IPS-15b (cell line): Measurements from ENCODE around the gene FARSA.
"Not testable (repeated sequence)": the region's sequence is repeated elsewhere in the genome, so short reads cannot be mapped to it uniquely, and the experiment has no call there.

Source experiments
- H3K27me3 ChIP-seq: one replicate; pipeline ENCODE4 v1.6.1; 2013; ENCODE audit warnings: low read length; ENCODE audit not compliant: control insufficient read depth, insufficient read depth
- H3K36me3 ChIP-seq: one replicate; pipeline ENCODE4 v1.6.1; 2013; ENCODE audit warnings: low read length; ENCODE audit not compliant: control insufficient read depth, insufficient read depth
- H3K4me1 ChIP-seq: one replicate; pipeline ENCODE4 v1.6.1; 2013; ENCODE audit warnings: mild to moderate bottlenecking, low read length; ENCODE audit not compliant: control insufficient read depth, insufficient read depth
- H3K4me3 ChIP-seq: one replicate; pipeline ENCODE4 v1.5.1; 2013; ENCODE audit warnings: low read depth, low read length
- H3K9ac ChIP-seq: one replicate; pipeline ENCODE4 v1.6.1; 2013; ENCODE audit warnings: low read depth, mild to moderate bottlenecking, low read length
- H3K9me3 ChIP-seq: one replicate; pipeline ENCODE4 v1.6.1; 2013; ENCODE audit warnings: mild to moderate bottlenecking, low read length; ENCODE audit not compliant: control insufficient read depth, insufficient read depth

The FARSA gene

DNA sequence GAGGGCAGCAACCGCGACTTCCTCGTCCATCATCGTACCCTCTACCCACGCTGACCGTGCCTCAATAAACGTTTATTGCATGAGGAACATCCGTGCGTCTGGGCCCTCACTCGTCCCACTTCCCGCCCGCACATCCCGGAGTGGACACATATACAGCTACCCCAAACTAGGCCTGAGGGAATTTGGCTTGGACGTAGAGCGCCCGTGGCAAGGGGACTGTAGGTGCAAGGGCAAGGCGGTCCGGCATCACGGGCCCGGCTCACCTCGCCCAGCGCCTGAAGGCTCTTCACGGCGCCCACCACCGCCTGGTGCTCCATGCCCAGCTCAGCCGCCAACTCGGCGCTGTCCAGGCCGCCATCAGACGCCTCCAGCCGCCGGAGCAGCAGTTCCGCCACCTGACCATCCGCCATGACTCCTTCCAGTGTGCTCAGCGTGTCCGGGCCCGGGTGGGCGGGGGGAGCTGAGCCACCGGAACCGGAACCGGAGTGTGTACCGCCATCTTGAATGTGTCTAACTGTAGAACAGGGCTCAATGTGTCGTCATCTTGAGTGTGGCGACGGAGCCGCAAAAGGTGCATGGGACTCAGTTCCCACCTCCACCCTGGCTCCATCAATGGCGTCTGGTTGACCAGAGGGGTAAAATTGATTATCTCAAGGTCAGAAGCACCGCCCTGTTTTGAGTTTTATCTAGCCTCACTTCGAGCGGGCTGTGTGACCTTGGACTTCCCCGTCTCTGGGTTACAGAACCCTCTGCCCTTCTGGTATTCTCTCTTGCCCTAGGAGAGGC is at the start of gene FARSA:
FARSA (minus strand) TSS at position 425 of the 786 bp plus-strand sequence; CDS start at position 410, 15 bp downstream.
- no peaks in the 10 kb centered on the region for H3K9me3 ChIP-seq
- H3K4me1 ChIP-seq: peaks cover 2% of the 10 kb centered on the region
- no peaks in the 10 kb centered on the region for H3K27me3 ChIP-seq
- H3K4me3 ChIP-seq: peak within 1 kb of the TSS; percentile 99
- H3K36me3 ChIP-seq: peaks cover 27% of the 10 kb centered on the region
- H3K9ac ChIP-seq: peak within 1 kb of the TSS; percentile 96

- Histone ChIP-seq H3K9me3 (no peaks in the 10 kb centered on the region), H3K27me3 (peaks cover 46% of the 10 kb centered on the region), H3K9ac (no peak overlapping the region), H3K4me3 (peak overlapping the region; percentile 35), H3K4me1 (peaks cover 2% of the 10 kb centered on the region), H3K36me3 (no peaks in the 10 kb centered on the region)
Measured at GRCh38 chr19:12983091-12983490, 49.6 kb upstream of the FARSA start.

GRCh38 chr19:12982648-12983047 is 49.1 kb upstream of the FARSA start:
- H3K4me3 ChIP-seq: no peak overlapping the region

DNA sequence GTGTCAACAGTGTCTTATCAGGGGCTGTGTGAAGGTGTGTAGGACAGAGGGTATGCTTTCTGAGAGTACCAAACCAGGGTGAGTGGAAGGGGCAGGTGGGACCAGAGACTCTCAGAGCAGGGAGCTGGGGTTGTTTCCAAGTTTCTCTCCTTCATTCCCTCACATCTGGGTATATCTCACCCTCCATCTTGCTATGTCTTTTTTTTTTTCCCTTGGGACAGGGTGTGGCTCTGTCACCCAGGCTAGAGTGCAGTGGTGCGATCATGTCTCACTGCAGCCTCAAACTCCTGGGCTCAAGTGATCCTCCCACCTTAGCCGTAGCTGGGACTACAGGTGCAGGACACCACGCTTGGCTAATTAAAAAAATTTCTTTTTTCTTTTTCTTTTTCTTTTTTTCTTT is 46.5 kb upstream of the FARSA start:
- Histone ChIP-seq H3K27me3 (peaks cover 30% of the 10 kb centered on the region), H3K36me3 (no peaks in the 10 kb centered on the region), H3K4me3 (no peak overlapping the region), H3K9me3 (no peaks in the 10 kb centered on the region), H3K4me1 (no peaks in the 10 kb centered on the region), H3K9ac (no peak overlapping the region)

More at GRCh38 chr19:12982648-12983047, 49.1 kb upstream of the FARSA start:
- Histone ChIP-seq H3K27me3 (peaks cover 45% of the 10 kb centered on the region), H3K4me1 (peaks cover 2% of the 10 kb centered on the region), H3K9me3 (no peaks in the 10 kb centered on the region), H3K36me3 (no peaks in the 10 kb centered on the region), H3K9ac (no peak overlapping the region)

GRCh38 chr19:12976109-12976508 is 42.6 kb upstream of the FARSA start:
- not testable (repeated sequence) for H3K4me3 ChIP-seq, H3K36me3 ChIP-seq, H3K27me3 ChIP-seq, H3K9me3 ChIP-seq, H3K9ac ChIP-seq, H3K4me1 ChIP-seq

- no peaks in the 10 kb centered on the region for H3K9me3 ChIP-seq
- H3K4me3 ChIP-seq: no peak overlapping the region
- no peak overlapping the region for H3K9ac ChIP-seq
- no peaks in the 10 kb centered on the region for H3K27me3 ChIP-seq
- no peaks in the 10 kb centered on the region for H3K36me3 ChIP-seq
- no peaks in the 10 kb centered on the region for H3K4me1 ChIP-seq
Measured at GRCh38 chr19:12975221-12975741, 41.8 kb upstream of the FARSA start.

DNA sequence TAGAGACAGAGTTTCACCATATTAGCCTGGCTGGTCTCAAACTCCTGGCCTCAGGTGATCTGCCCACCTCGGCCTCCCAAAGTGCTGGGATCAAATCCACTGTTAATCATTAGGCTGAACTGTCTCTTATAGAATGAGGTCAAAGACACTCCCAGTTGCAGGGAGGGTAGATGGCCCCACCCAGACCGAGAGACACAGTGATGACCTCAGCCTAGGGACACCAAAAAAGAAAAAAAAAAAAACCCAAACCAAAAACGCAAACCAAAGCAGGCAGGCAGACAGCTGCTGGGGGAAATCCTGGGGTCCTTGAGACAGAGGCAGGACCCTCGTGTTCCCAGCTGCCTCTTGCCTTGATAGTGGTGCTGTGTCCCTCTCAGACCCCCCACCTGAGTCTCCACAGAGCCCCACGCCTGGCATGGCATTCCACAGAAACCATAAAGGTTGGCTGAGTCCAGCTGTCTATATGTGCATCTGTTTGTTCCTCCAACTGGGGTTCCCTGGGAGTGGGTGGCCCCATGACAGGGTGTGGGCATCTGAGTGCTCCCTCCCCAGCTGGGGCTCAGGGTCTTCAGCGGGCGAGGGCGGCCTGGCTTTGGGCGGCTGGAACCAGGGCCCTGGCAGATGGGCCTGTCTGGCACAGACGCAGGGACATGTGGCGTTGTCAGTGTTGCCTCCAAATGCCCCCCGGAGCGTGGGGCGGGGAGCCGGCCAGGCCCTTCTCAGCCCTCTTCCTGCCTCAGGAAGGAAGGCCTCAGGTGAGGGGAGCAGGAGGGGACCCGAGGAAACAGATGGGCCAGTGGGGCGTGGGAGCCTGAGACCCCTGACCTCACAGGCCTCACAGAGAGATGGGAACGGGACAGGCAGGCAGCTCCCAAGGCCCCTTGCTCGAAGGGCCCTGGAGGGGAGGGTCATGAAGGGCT is 41.0 kb upstream of the FARSA start:
- no peaks in the 10 kb centered on the region for H3K36me3 ChIP-seq
- H3K9ac ChIP-seq: no peak overlapping the region
- H3K9me3 ChIP-seq: no peaks in the 10 kb centered on the region
- H3K27me3 ChIP-seq: no peaks in the 10 kb centered on the region
- no peak overlapping the region for H3K4me3 ChIP-seq
- no peaks in the 10 kb centered on the region for H3K4me1 ChIP-seq

GRCh38 chr19:12973236-12973635 is 39.7 kb upstream of the FARSA start:
- H3K9me3 ChIP-seq: no peaks in the 10 kb centered on the region
- H3K4me3 ChIP-seq: no peak overlapping the region
- H3K9ac ChIP-seq: no peak overlapping the region
- no peaks in the 10 kb centered on the region for H3K27me3 ChIP-seq
- H3K36me3 ChIP-seq: no peaks in the 10 kb centered on the region
- no peaks in the 10 kb centered on the region for H3K4me1 ChIP-seq

GRCh38 chr19:12970070-12970820 is 36.7 kb upstream of the FARSA start:
- Histone ChIP-seq H3K36me3 (no peaks in the 10 kb centered on the region), H3K27me3 (no peaks in the 10 kb centered on the region), H3K9ac (no peak overlapping the region), H3K9me3 (no peaks in the 10 kb centered on the region), H3K4me1 (no peaks in the 10 kb centered on the region), H3K4me3 (no peak overlapping the region)

GRCh38 chr19:12969292-12969988 is 35.9 kb upstream of the FARSA start, which contains the start of gene DAND5:
DAND5 (plus strand) TSS chr19:12969576; CDS start chr19:12969661, 85 bp downstream.
- no peak within 1 kb of the TSS for H3K9ac ChIP-seq
- H3K4me1 ChIP-seq: no peaks in the 10 kb centered on the region
- H3K27me3 ChIP-seq: no peaks in the 10 kb centered on the region
- H3K4me3 ChIP-seq: no peak within 1 kb of the TSS
- H3K36me3 ChIP-seq: no peaks in the 10 kb centered on the region
- H3K9me3 ChIP-seq: no peaks in the 10 kb centered on the region

GRCh38 chr19:12967907-12968306 is 34.4 kb upstream of the FARSA start:
- Histone ChIP-seq H3K9ac (no peak overlapping the region), H3K4me1 (no peaks in the 10 kb centered on the region), H3K9me3 (no peaks in the 10 kb centered on the region), H3K4me3 (no peak overlapping the region), H3K36me3 (no peaks in the 10 kb centered on the region), H3K27me3 (no peaks in the 10 kb centered on the region)
